GM19035 (cell line): ENCODE results near the gene TNRC6A.
"Not testable (repeated sequence)": the region's sequence is repeated elsewhere in the genome, so short reads cannot be mapped to it uniquely, and the experiment has no call there.

Experiments used
- ATAC-seq: cut with Tn5 transposase; IDR thresholded peaks from one replicate; pipeline ENCODE4 v1.9.1; 2021; ENCODE audit not compliant: unreplicated experiment

The TNRC6A gene

GRCh38 chr16:24729243-24729950 lies at the start of gene TNRC6A:
Gene TNRC6A, plus strand, starts transcription at chr16:24729651. Its CDS starts 191 bp downstream, at chr16:24729842.
- ATAC-seq: peak; percentile 94

- ATAC-seq: no peak
These were observed 47.7 kb upstream of the TNRC6A start for GRCh38 chr16:24681793-24682192.

GRCh38 chr16:24683250-24683649 lies 46.2 kb upstream of the TNRC6A start:
- no peak for ATAC-seq

- ATAC-seq: no peak
These were observed 45.5 kb upstream of the TNRC6A start for GRCh38 chr16:24683847-24684493.

- no peak for ATAC-seq
These were observed 43.7 kb upstream of the TNRC6A start for GRCh38 chr16:24685539-24686432.

- no peak for ATAC-seq
These were observed 42.8 kb upstream of the TNRC6A start for GRCh38 chr16:24686678-24687077.

GRCh38 chr16:24688359-24688758 lies 41.1 kb upstream of the TNRC6A start:
- no peak for ATAC-seq

- no peak for ATAC-seq
These were observed 40.3 kb upstream of the TNRC6A start for GRCh38 chr16:24689128-24689527.

GRCh38 chr16:24692854-24693253 lies 36.6 kb upstream of the TNRC6A start:
- no peak for ATAC-seq

GRCh38 chr16:24694931-24695330 lies 34.5 kb upstream of the TNRC6A start:
- no peak for ATAC-seq

- no peak for ATAC-seq
These were observed 32.8 kb upstream of the TNRC6A start for GRCh38 chr16:24696699-24697098.

- ATAC-seq: no peak
These were observed 31.1 kb upstream of the TNRC6A start for GRCh38 chr16:24698308-24698707.

- ATAC-seq: no peak
These were observed 30.2 kb upstream of the TNRC6A start for GRCh38 chr16:24699151-24699723.

- no peak for ATAC-seq
These were observed 28.7 kb upstream of the TNRC6A start for GRCh38 chr16:24700549-24701392.

GRCh38 chr16:24701521-24701951 lies 27.9 kb upstream of the TNRC6A start:
- no peak for ATAC-seq

- ATAC-seq: not testable (repeated sequence)
These were observed 21.7 kb upstream of the TNRC6A start for GRCh38 chr16:24707760-24708159.

GRCh38 chr16:24713379-24713778 lies 16.1 kb upstream of the TNRC6A start:
- no peak for ATAC-seq

- no peak for ATAC-seq
These were observed 12.0 kb upstream of the TNRC6A start for GRCh38 chr16:24717411-24717810.

- ATAC-seq: no peak
These were observed 10.4 kb upstream of the TNRC6A start for GRCh38 chr16:24718967-24719521.

- no peak for ATAC-seq
These were observed 7.6 kb upstream of the TNRC6A start for GRCh38 chr16:24721830-24722238.
